Activated CD8-positive, alpha-beta memory T cell treated with anti-CD3 and anti-CD28 coated beads, Interleukin-2, amount 10 ng/mL, durations not matched to agents 7 days and 5 days (primary cell): Measurements from ENCODE around the gene DYRK1A. TPM values are rescaled to one million over a fixed set of nuclear protein-coding genes. Genes with fewer than 3 reads are reported as not detected.

ENCODE experiments used
- ATAC-seq: fragments of 150-1000 bp; cut with Tn5 transposase; one replicate; pipeline ENCODE4 v1.10.0; 2021; ENCODE audit warnings: moderate library complexity
- CTCF ChIA-PET: fragments of 350-600 bp; sonication (Branson Sonifier 250); formaldehyde crosslinking; loops from one replicate; lab custom pipeline; 2021; ENCODE audit warnings: antibody characterized with exemption; lab: Charles Lee
- DNase-seq: peaks from one replicate; pipeline ENCODE4 v3.0.0-alpha.2; 2020
- H3K27ac Mint-ChIP-seq: one replicate; pipeline ENCODE4 v1.8.0; 2021; ENCODE audit warnings: mild to moderate bottlenecking, mixed read lengths
- H3K27me3 Mint-ChIP-seq: one replicate; pipeline ENCODE4 v1.8.0; 2021; ENCODE audit warnings: mixed read lengths
- H3K36me3 Mint-ChIP-seq: one replicate; pipeline ENCODE4 v1.8.0; 2021; ENCODE audit warnings: mild to moderate bottlenecking, mixed read lengths
- H3K4me1 Mint-ChIP-seq: one replicate; pipeline ENCODE4 v1.8.0; 2021; ENCODE audit warnings: mixed read lengths
- H3K4me3 Mint-ChIP-seq: one replicate; pipeline ENCODE4 v1.8.0; 2021; ENCODE audit warnings: mild to moderate bottlenecking, moderate library complexity, mixed read lengths
- H3K9me3 Mint-ChIP-seq: one replicate; pipeline ENCODE4 v1.8.0; 2022; ENCODE audit warnings: low read depth, mixed read lengths
- total RNA-seq, 2 experiments: library from RNA; stranded (reverse); gene quantifications; one replicate each; pipeline ENCODE4 v1.2.3, GENCODE V29; 2021

Gene DYRK1A
- total RNA-seq, 2 experiments from 2014 or later, result 75.7 to 83.3 TPM

DNA sequence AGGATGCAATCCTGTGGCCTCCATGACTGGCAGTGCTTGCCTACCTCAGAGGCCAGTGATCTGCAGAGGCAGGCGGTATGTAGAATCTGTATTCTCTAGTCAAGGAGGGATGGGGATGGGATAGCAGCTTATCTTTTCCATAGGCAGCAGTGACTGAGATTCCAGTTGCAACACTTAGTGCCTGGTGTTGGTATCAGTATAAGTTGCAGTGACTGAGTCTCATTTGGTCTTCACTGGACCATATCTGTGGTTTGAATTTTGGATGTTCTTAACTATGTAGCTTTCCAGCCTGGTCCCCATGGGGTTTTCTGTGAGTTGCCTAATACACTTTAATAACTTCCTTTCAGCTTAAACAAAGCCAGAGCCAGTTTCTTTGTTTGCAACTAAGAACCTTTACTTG lies 16.5 kb downstream of the DYRK1A start:
- DNase-seq (no peak), ATAC-seq (no peak)
- H3K36me3 Mint-ChIP-seq, result peaks cover 33% of the 10 kb centered on the region
- H3K27ac Mint-ChIP-seq, result no peak overlapping the region
- no peak overlapping the region for H3K4me3 Mint-ChIP-seq
- peaks cover 6% of the 10 kb centered on the region for H3K9me3 Mint-ChIP-seq
- peaks cover 62% of the 10 kb centered on the region for H3K4me1 Mint-ChIP-seq
- no peaks in the 10 kb centered on the region for H3K27me3 Mint-ChIP-seq
- CTCF ChIA-PET, result interaction anchor here (1.4 kb wide), 1 partner anchor 8 kb away, joined by 5 read pairs; no protein-coding TSS in a partner anchor

- peaks cover 6% of the 10 kb centered on the region for H3K9me3 Mint-ChIP-seq
- H3K4me1 Mint-ChIP-seq, result peaks cover 57% of the 10 kb centered on the region
- no peak for ATAC-seq
- CTCF ChIA-PET, result interaction anchor here (2.0 kb wide), 1 partner anchor 10 kb away, joined by 4 read pairs; no protein-coding TSS in a partner anchor
- H3K27me3 Mint-ChIP-seq, result no peaks in the 10 kb centered on the region
- H3K27ac Mint-ChIP-seq, result no peak overlapping the region
- no peak for DNase-seq
- peaks cover 30% of the 10 kb centered on the region for H3K36me3 Mint-ChIP-seq
- no peak overlapping the region for H3K4me3 Mint-ChIP-seq
These were observed 17.3 kb downstream of the DYRK1A start for GRCh38 chr21:37383784-37384311.

DNA sequence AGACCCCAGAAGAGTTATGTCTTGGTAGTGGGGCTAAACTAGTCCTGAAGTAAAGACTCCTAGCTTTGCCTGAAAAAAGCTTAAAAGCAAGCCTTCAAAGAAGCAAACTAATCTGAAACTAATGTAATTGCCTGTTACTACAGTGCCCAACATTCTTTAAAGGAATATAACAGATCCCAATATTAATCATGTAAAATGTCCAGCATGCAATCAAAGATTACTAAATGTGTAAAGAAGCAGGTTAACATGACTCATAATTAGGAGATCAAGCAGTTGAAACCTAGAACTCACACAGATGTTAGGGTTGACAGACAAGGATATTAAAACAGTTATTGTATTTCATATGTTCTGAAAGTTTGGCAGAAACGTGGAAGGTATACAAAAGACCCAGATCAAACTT lies 17.8 kb downstream of the DYRK1A start:
- DNase-seq, result no peak
- H3K4me1 Mint-ChIP-seq, result peaks cover 55% of the 10 kb centered on the region
- peaks cover 28% of the 10 kb centered on the region for H3K36me3 Mint-ChIP-seq
- no peak for ATAC-seq
- peaks cover 6% of the 10 kb centered on the region for H3K9me3 Mint-ChIP-seq
- H3K27me3 Mint-ChIP-seq, result no peaks in the 10 kb centered on the region
- CTCF ChIA-PET, result interaction anchor here (2.0 kb wide), 1 partner anchor 10 kb away, joined by 4 read pairs; no protein-coding TSS in a partner anchor
- H3K27ac Mint-ChIP-seq, result no peak overlapping the region
- H3K4me3 Mint-ChIP-seq, result no peak overlapping the region

- CTCF ChIA-PET, result interaction anchor here (2.0 kb wide), 1 partner anchor 11 kb away, joined by 4 read pairs; no protein-coding TSS in a partner anchor
- no peak for ATAC-seq
- Mint-ChIP-seq H3K27me3 (no peaks in the 10 kb centered on the region), H3K4me3 (no peak overlapping the region), H3K27ac (no peak overlapping the region), H3K4me1 (peaks cover 56% of the 10 kb centered on the region), H3K9me3 (peaks cover 6% of the 10 kb centered on the region), H3K36me3 (peaks cover 28% of the 10 kb centered on the region)
- DNase-seq, result no peak
These were observed 18.7 kb downstream of the DYRK1A start for GRCh38 chr21:37385179-37385765.

GRCh38 chr21:37386151-37386550 lies 19.6 kb downstream of the DYRK1A start:
- no peak for ATAC-seq
- H3K4me1 Mint-ChIP-seq, result peaks cover 52% of the 10 kb centered on the region

GRCh38 chr21:37389456-37389855 lies 22.9 kb downstream of the DYRK1A start:
- peaks cover 49% of the 10 kb centered on the region for H3K4me1 Mint-ChIP-seq

More at GRCh38 chr21:37386151-37386550, 19.6 kb downstream of the DYRK1A start:
- Mint-ChIP-seq H3K27ac (no peak overlapping the region), H3K36me3 (peaks cover 20% of the 10 kb centered on the region), H3K27me3 (no peaks in the 10 kb centered on the region), H3K4me3 (no peak overlapping the region), H3K9me3 (peaks cover 3% of the 10 kb centered on the region)
- CTCF ChIA-PET, result interaction anchor here (1.2 to 2.0 kb wide), 2 partner anchors 12 to 22 kb away, joined by 3 to 4 read pairs; no protein-coding TSS in a partner anchor
- no peak for DNase-seq

GRCh38 chr21:37391666-37392065 lies 25.1 kb downstream of the DYRK1A start:
- no peak for DNase-seq

More at GRCh38 chr21:37389456-37389855, 22.9 kb downstream of the DYRK1A start:
- ATAC-seq, result no peak
- H3K27me3 Mint-ChIP-seq, result no peaks in the 10 kb centered on the region
- H3K9me3 Mint-ChIP-seq, result no peaks in the 10 kb centered on the region
- no peak for DNase-seq
- H3K27ac Mint-ChIP-seq, result no peak overlapping the region
- H3K4me3 Mint-ChIP-seq, result no peak overlapping the region
- CTCF ChIA-PET, result interaction anchor here (1.6 kb wide), 1 partner anchor 47 kb away, joined by 3 read pairs; no protein-coding TSS in a partner anchor
- peaks cover 14% of the 10 kb centered on the region for H3K36me3 Mint-ChIP-seq

DNA sequence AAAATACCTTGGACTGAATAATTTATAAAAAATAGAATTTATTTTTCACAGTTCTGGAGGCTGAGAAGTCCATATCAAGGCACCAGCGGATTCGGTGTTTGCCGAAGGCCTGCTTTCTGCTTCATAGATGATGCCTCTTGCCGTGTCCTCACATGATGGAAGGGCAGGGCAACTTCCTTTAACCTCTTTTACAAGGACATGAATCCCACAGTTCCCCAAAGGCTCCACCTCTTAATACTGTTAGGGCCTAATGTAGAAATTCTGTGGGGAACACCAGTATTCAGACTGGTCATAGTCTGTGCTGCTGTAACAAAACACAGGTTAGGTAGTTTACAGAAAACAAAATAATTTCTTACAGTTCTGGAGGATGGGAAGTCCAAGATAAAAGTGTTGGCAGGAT lies 25.9 kb downstream of the DYRK1A start:
- Mint-ChIP-seq H3K9me3 (no peaks in the 10 kb centered on the region), H3K36me3 (peaks cover 23% of the 10 kb centered on the region), H3K4me3 (no peak overlapping the region), H3K27me3 (no peaks in the 10 kb centered on the region), H3K27ac (no peak overlapping the region), H3K4me1 (peaks cover 49% of the 10 kb centered on the region)
- CTCF ChIA-PET, result interaction anchor here (0.8 kb wide), 1 partner anchor 8 kb away, joined by 3 read pairs; no protein-coding TSS in a partner anchor
- no peak for ATAC-seq
- no peak for DNase-seq

More at GRCh38 chr21:37391666-37392065, 25.1 kb downstream of the DYRK1A start:
- Mint-ChIP-seq H3K9me3 (no peaks in the 10 kb centered on the region), H3K27ac (peak overlapping the region; percentile 26), H3K27me3 (no peaks in the 10 kb centered on the region), H3K4me1 (peaks cover 46% of the 10 kb centered on the region), H3K36me3 (peaks cover 22% of the 10 kb centered on the region), H3K4me3 (no peak overlapping the region)
- ATAC-seq, result no peak
- CTCF ChIA-PET, result interaction anchor here (0.6 to 1.0 kb wide), 3 partner anchors 9 to 216 kb away, joined by 3 to 5 read pairs (median 3); no protein-coding TSS in a partner anchor

DNA sequence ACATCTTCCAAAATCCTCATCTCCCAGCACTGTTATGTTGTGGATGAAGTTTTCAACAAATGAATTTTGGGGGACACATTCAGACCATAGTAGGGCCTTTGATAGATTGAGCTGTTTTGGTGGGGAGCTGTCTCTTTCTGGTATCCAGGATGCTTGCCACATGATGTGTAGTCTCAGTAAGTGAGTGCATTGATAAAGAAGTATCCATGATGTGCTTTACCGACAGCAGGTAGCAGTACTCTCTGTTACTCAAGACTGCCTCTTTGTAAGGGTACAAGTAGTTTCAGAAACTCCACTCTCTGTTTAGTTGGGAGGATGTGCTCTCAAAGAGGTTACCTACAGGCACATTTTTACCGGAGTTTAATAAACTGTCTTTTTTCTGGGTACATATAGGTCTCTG lies 26.5 kb downstream of the DYRK1A start:
- CTCF ChIA-PET, result no interaction called here
- peaks cover 23% of the 10 kb centered on the region for H3K36me3 Mint-ChIP-seq
- no peak overlapping the region for H3K27ac Mint-ChIP-seq
- no peaks in the 10 kb centered on the region for H3K27me3 Mint-ChIP-seq
- no peaks in the 10 kb centered on the region for H3K9me3 Mint-ChIP-seq
- ATAC-seq (no peak), DNase-seq (no peak)
- H3K4me1 Mint-ChIP-seq, result peaks cover 52% of the 10 kb centered on the region
- H3K4me3 Mint-ChIP-seq, result no peak overlapping the region

- H3K4me3 Mint-ChIP-seq, result no peak overlapping the region
- CTCF ChIA-PET, result no interaction called here
- H3K4me1 Mint-ChIP-seq, result peaks cover 57% of the 10 kb centered on the region
- H3K9me3 Mint-ChIP-seq, result no peaks in the 10 kb centered on the region
- ATAC-seq (no peak), DNase-seq (no peak)
- no peaks in the 10 kb centered on the region for H3K27me3 Mint-ChIP-seq
- H3K27ac Mint-ChIP-seq, result no peak overlapping the region
- peaks cover 23% of the 10 kb centered on the region for H3K36me3 Mint-ChIP-seq
These were observed 27.2 kb downstream of the DYRK1A start for GRCh38 chr21:37393786-37394185.

DNA sequence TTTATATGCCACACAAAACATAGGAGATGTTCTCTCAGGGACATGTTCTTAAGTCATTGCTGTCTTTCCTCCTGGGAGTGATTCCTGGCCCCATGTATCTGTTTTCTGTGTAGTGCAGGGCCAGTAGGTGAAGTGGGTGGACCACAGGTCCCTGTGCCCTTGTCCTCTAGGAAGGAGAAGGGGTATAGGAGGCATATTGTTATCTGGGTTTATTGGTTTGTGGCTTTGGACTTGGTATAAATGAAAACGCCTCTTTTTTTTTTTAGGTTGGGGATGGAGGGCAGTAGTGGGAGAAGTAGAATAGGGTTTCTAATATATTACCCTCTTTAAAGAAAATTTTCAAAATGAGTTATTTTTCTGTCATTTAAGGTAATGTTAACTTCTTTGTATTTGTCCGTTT lies 29.4 kb downstream of the DYRK1A start:
- H3K4me1 Mint-ChIP-seq, result peaks cover 62% of the 10 kb centered on the region
- CTCF ChIA-PET, result no interaction called here
- H3K4me3 Mint-ChIP-seq, result no peak overlapping the region
- H3K36me3 Mint-ChIP-seq, result peaks cover 40% of the 10 kb centered on the region
- ATAC-seq, result no peak
- DNase-seq, result no peak
- H3K27me3 Mint-ChIP-seq, result no peaks in the 10 kb centered on the region
- no peaks in the 10 kb centered on the region for H3K9me3 Mint-ChIP-seq
- H3K27ac Mint-ChIP-seq, result no peak overlapping the region

GRCh38 chr21:37396855-37397254 lies 30.3 kb downstream of the DYRK1A start:
- H3K4me1 Mint-ChIP-seq, result peaks cover 57% of the 10 kb centered on the region

GRCh38 chr21:37398697-37399096 lies 32.1 kb downstream of the DYRK1A start:
- DNase-seq (no peak), ATAC-seq (peak; percentile 50)
- Mint-ChIP-seq H3K27ac (no peak overlapping the region), H3K27me3 (no peaks in the 10 kb centered on the region), H3K36me3 (peaks cover 48% of the 10 kb centered on the region), H3K4me3 (no peak overlapping the region), H3K4me1 (peaks cover 55% of the 10 kb centered on the region), H3K9me3 (peaks cover 13% of the 10 kb centered on the region)
- CTCF ChIA-PET, result interaction anchor here (1.5 kb wide), 1 partner anchor 10 kb away, joined by 4 read pairs; no protein-coding TSS in a partner anchor

More at GRCh38 chr21:37396855-37397254, 30.3 kb downstream of the DYRK1A start:
- H3K4me3 Mint-ChIP-seq, result no peak overlapping the region
- no peaks in the 10 kb centered on the region for H3K27me3 Mint-ChIP-seq
- no peak for ATAC-seq
- peaks cover 3% of the 10 kb centered on the region for H3K9me3 Mint-ChIP-seq
- DNase-seq, result no peak
- peaks cover 46% of the 10 kb centered on the region for H3K36me3 Mint-ChIP-seq
- H3K27ac Mint-ChIP-seq, result no peak overlapping the region
- CTCF ChIA-PET, result no interaction called here
